AG04449 (cell line): ENCODE data around the gene KY.

Experiments used
- CTCF ChIA-PET: fragments of 350-600 bp; formaldehyde crosslinking; extraction: SDS; loops from one replicate; lab custom pipeline; 2021; ENCODE audit warnings: antibody characterized with exemption; lab: Yijun Ruan, JAX
- POLR2A ChIA-PET: fragments of 400-600, 350-600 bp; formaldehyde crosslinking; extraction: SDS; loops from one replicate; lab custom pipeline; 2020; ENCODE audit warnings: antibody characterized with exemption, inconsistent platforms; lab: Yijun Ruan, JAX
- DNase-seq: peaks from one replicate; pipeline ENCODE4 v3.0.0-alpha.2; 2010; ENCODE audit warnings: low read depth, low spot score
- H3K4me3 ChIP-seq: 2 replicates; pipeline ENCODE4 v1.5.1; 2011; ENCODE audit warnings: low read depth, mild to moderate bottlenecking, control low read depth, low read length
- TF ChIP-seq, protein P1 (sequence below): IDR thresholded peaks from one replicate; pipeline ENCODE4 v1.5.1; 2011; ENCODE audit warnings: mild to moderate bottlenecking, moderate library complexity, low read length, control low read depth, inconsistent platforms; ENCODE audit not compliant: insufficient read depth; ENCODE audit errors: missing control alignments

KY gene

DNA sequence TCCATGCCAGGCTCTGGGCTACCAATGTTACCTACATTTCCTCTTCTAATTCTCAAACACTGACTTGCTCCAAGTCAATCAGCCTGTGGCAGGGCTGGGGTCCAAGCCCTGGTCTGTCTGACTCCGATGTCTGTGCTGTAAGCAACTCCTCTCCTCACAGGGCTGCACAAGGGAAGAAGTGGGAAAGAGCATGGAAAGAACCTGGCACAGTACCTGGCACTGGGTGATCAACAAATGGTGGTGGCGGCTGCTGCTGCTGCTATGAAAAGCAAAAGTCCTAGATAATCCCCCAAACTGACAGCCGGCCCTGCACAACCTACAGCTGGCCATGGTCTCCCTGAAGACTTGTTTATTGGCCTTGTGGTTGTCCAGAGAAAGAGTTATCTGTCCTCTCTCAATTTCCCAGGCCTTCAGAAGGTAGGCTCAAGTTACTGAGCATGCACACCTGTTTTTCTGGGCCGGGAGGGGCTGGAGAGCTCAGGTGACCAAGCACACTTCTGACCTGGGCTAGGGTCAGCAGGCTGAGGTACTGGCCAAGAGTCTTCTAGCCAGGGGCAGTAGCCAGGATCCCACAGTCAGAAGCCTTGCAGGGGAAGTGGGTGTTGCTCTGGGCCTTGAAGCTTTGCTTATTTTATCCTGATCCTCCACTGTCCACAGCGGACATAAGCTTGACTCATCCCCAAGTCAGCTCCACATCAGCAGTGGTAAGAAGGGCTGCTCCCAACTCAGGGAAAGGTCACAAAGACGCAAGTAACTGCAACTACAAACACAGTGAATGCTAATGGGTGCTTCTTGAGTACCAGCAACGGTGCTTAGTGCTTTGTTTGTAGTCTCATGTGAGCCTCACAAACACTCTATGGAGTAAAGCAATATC, 35.3 kb upstream of the KY start:
- H3K4me3 ChIP-seq = no peak overlapping the region
- POLR2A ChIA-PET = interaction anchor here (1.6 kb wide), 1 partner anchor 22 kb away, joined by 5 read pairs; no protein-coding TSS in a partner anchor
- CTCF ChIA-PET = interaction anchor here (0.8 to 1.3 kb wide), 5 partner anchors 8 to 86 kb away, joined by 3 to 5 read pairs (median 3); no protein-coding TSS in a partner anchor
- TF ChIP-seq, protein P1, sequence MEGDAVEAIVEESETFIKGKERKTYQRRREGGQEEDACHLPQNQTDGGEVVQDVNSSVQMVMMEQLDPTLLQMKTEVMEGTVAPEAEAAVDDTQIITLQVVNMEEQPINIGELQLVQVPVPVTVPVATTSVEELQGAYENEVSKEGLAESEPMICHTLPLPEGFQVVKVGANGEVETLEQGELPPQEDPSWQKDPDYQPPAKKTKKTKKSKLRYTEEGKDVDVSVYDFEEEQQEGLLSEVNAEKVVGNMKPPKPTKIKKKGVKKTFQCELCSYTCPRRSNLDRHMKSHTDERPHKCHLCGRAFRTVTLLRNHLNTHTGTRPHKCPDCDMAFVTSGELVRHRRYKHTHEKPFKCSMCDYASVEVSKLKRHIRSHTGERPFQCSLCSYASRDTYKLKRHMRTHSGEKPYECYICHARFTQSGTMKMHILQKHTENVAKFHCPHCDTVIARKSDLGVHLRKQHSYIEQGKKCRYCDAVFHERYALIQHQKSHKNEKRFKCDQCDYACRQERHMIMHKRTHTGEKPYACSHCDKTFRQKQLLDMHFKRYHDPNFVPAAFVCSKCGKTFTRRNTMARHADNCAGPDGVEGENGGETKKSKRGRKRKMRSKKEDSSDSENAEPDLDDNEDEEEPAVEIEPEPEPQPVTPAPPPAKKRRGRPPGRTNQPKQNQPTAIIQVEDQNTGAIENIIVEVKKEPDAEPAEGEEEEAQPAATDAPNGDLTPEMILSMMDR = no peak
- peak; percentile 63 for DNase-seq

DNA sequence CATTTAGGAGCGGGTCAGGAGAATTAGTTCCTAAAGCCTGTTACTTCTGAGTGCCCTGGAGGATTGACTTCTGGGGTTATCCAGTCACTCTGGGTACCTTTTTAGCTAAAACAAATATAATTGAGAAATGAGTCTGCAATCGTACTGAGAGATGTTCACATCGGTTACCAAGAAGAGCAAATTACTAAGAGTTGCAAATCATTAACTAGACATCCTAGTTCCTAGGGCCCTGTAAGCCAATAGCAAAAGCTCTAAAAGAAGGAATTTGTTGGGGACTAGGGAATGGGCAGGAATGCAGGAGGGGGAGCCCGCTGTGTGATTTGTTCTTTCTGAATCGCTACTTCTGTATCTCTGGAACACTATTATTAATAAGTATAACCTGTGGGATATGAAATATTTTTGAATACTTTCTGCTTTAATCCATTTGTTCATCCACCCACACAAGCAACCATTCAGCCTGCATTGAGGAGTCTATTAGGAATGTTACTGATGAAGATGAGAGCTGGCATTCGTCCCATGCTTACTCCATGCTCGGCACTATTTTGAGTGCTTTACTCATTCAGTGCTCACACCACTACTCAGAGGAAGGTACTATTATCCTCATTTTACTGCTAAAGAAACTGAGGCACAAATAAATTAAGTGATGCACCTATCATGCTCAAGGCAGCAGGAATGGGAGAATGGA, 31.5 kb upstream of the KY start:
- ChIA-PET POLR2A (no interaction called here), CTCF (interaction anchor here (1.0 to 2.3 kb wide), 7 partner anchors 12 to 1641 kb away, joined by 3 to 9 read pairs (median 3); no protein-coding TSS in a partner anchor)
- H3K4me3 ChIP-seq = no peak overlapping the region
- TF ChIP-seq, protein P1 = no peak
- DNase-seq = no peak

DNA sequence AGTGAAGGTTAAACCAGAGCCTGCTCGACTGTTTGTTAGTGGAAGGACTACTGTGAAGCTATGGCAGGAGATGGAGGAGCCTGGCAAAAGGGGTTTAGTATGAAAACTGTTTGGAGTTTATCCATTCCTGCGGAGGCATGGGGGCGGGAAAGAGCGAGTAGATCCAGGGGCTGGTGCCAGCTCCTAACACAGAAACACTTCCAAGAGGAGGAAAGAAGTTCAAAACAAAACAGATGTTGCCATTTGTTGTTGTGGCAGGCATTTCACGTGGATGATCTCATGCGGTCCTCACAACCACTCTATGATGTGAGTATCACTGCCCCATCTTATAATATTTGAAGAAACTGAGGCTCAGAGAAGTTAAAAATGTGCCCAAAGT, 30.7 kb upstream of the KY start:
- CTCF ChIA-PET = interaction anchor here (0.7 to 2.3 kb wide), 10 partner anchors 15 to 1640 kb away, joined by 3 to 9 read pairs (median 3); no protein-coding TSS in a partner anchor

DNA sequence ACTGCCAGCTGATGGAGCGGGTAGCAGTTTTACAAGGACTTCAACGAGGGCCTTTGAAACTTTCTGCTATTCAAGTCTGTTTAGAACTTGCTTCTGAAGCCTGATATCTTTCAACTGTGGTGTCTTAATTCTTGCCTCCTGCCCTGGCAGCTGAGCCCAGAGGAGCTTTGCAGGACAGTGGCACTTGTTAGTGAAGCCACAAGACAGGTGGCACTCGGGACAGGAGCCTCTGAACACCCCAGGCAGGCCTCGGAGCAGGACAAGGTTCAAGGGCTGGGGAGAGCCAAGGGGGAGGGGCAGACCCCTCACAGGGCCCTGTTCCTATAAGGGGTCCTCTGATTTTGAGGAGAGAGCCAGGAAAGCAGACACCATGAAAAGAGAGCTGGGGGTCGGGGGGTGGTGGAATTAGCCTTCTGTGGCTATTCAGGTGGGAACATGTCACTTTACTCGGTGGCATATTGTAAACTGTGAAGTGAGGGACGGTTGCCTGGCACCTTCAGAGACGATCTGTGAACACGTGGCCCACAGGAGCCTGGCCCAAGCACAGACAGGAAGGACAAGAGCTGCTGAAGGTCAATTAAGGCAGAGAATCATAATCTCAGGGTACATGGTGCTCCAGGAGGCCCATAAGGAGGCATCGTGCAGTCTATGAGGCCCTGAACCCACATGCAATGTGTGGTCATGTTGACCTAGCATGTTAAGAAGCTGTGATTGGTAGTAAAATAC, 30.1 kb upstream of the KY start:
- TF ChIP-seq, protein P1 = no peak
- DNase-seq = no peak
- CTCF ChIA-PET = interaction anchor here (0.7 to 2.3 kb wide), 10 partner anchors 15 to 1640 kb away, joined by 3 to 9 read pairs (median 3); no protein-coding TSS in a partner anchor
- POLR2A ChIA-PET = no interaction called here
- H3K4me3 ChIP-seq = no peak overlapping the region

More for the DNA sequence above, 30.7 kb upstream of the KY start:
- no peak for DNase-seq
- TF ChIP-seq, protein P1 = no peak
- POLR2A ChIA-PET = no interaction called here
- H3K4me3 ChIP-seq = no peak overlapping the region

DNA sequence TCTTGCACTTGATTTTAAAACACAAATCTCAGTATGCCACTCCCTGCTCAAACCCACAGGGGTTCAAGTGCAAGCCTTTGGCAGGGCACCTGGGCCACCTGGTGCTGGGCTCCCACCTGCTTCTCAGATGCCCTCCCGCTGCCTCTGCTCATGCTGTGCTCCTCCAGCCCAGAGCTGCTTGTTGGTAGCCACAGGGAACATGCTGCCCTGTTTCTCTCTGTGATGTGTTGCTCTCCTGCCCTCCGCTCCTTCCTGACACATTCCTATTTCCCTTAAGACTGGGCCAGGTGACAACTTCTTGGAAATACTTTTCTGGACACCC, 27.1 kb upstream of the KY start:
- POLR2A ChIA-PET = no interaction called here
- CTCF ChIA-PET = interaction anchor here (1.0 to 1.8 kb wide), 4 partner anchors 8 to 77 kb away, joined by 3 to 7 read pairs (median 4); no protein-coding TSS in a partner anchor
- DNase-seq = no peak

More for the DNA sequence above, 27.1 kb upstream of the KY start:
- no peak overlapping the region for H3K4me3 ChIP-seq
- TF ChIP-seq, protein P1 = no peak
